Mesenchymal stem cell (in vitro differentiated cells and primary cell): ENCODE measurements around the gene FAM200B.

Experiments used
- DNase-seq: peaks from one replicate; pipeline ENCODE4 v3.0.0-alpha.2; 2013
- H2AFZ ChIP-seq: one replicate; pipeline ENCODE4 v1.6.1; 2013; ENCODE audit warnings: low read depth, mild to moderate bottlenecking, control low read depth, inconsistent platforms, low read length, moderate library complexity
- H2AK5ac ChIP-seq: 2 replicates; pipeline ENCODE4 v1.6.1; 2013; ENCODE audit warnings: low read length, moderate library complexity, mild to moderate bottlenecking, inconsistent platforms; ENCODE audit not compliant: severe bottlenecking
- H2BK120ac ChIP-seq: one replicate; pipeline ENCODE4 v1.6.1; 2013; ENCODE audit warnings: low read depth, mild to moderate bottlenecking, inconsistent platforms, low read length, moderate library complexity
- H2BK12ac ChIP-seq, 2 experiments: one replicate each; pipeline ENCODE4 v1.6.1; 2013; ENCODE audit warnings: inconsistent platforms in 2 of 2, low read length in 2 of 2, mild to moderate bottlenecking in 2 of 2, moderate library complexity in 2 of 2, control low read depth in 1 of 2
- H2BK15ac ChIP-seq: one replicate; pipeline ENCODE4 v1.6.1; 2013; ENCODE audit warnings: mild to moderate bottlenecking, low read depth, inconsistent platforms; ENCODE audit not compliant: poor library complexity, severe bottlenecking
- H2BK5ac ChIP-seq: 2 replicates; pipeline ENCODE4 v1.6.1; 2013; ENCODE audit warnings: low read depth, mild to moderate bottlenecking, low read length, control low read depth, inconsistent platforms; ENCODE audit not compliant: poor library complexity, severe bottlenecking
- H3K14ac ChIP-seq, 2 experiments: one replicate each; pipeline ENCODE4 v1.6.1; 2013; ENCODE audit warnings: inconsistent platforms in 2 of 2, low read length in 2 of 2, control low read depth in 1 of 2, mild to moderate bottlenecking in 1 of 2, moderate library complexity in 1 of 2
- H3K18ac ChIP-seq, 2 experiments: one replicate each; pipeline ENCODE4 v1.6.1; 2013; ENCODE audit warnings: inconsistent platforms in 2 of 2, low read length in 2 of 2, control low read depth in 1 of 2, low read depth in 1 of 2, mild to moderate bottlenecking in 1 of 2
- H3K23ac ChIP-seq, 2 experiments: one replicate each; pipeline ENCODE4 v1.6.1; 2013; ENCODE audit warnings: inconsistent platforms in 2 of 2, low read length in 2 of 2, mild to moderate bottlenecking in 2 of 2, moderate library complexity in 2 of 2, control low read depth in 1 of 2
- H3K27ac ChIP-seq: 2 replicates; pipeline ENCODE4 v1.5.1; 2013; ENCODE audit warnings: mild to moderate bottlenecking, moderate library complexity, low read length, control low read depth, inconsistent platforms; ENCODE audit not compliant: poor library complexity, severe bottlenecking
- H3K27me3 ChIP-seq, 2 experiments: 2 replicates each; pipeline versions ENCODE4 v1.6.1 to v1.7.0; 2013; ENCODE audit warnings: low read length in 2 of 2, mild to moderate bottlenecking in 2 of 2, moderate library complexity in 2 of 2, control low read depth in 1 of 2, inconsistent platforms in 1 of 2; ENCODE audit not compliant: control insufficient read depth in 1 of 2, insufficient read depth in 1 of 2
- H3K36me3 ChIP-seq, 2 experiments: 2 replicates each; pipeline versions ENCODE4 v1.6.1 to v1.7.0; 2013; ENCODE audit warnings: low read length in 2 of 2, control low read depth in 1 of 2, inconsistent platforms in 1 of 2, low read depth in 1 of 2, mild to moderate bottlenecking in 1 of 2; ENCODE audit not compliant: insufficient read depth in 2 of 2, control insufficient read depth in 1 of 2
- H3K4ac ChIP-seq, 2 experiments: one replicate each; pipeline ENCODE4 v1.6.1; 2013; ENCODE audit warnings: inconsistent platforms in 2 of 2, low read length in 2 of 2, mild to moderate bottlenecking in 2 of 2, moderate library complexity in 2 of 2, control low read depth in 1 of 2, low read depth in 1 of 2
- H3K4me1 ChIP-seq: 2 replicates; pipeline ENCODE4 v1.6.1; 2013; ENCODE audit warnings: low read depth, low read length, control low read depth; ENCODE audit not compliant: control insufficient read depth, insufficient read depth
- H3K4me2 ChIP-seq: 2 replicates; pipeline ENCODE4 v1.6.1; 2013; ENCODE audit warnings: low read length, mild to moderate bottlenecking, inconsistent platforms; ENCODE audit not compliant: poor library complexity, severe bottlenecking
- H3K4me3 ChIP-seq, 2 experiments: 2 replicates each; pipeline versions ENCODE4 v1.5.1 to v1.7.0; 2013; ENCODE audit warnings: low read length in 2 of 2, mild to moderate bottlenecking in 2 of 2, control low read depth in 1 of 2, low read depth in 1 of 2; ENCODE audit not compliant: insufficient read depth in 1 of 2
- H3K79me1 ChIP-seq: replicated peaks from 2 replicates; pipeline ENCODE4 v1.6.1; 2013; ENCODE audit warnings: mild to moderate bottlenecking, control low read depth, low read length, inconsistent platforms; ENCODE audit not compliant: poor library complexity, severe bottlenecking
- H3K9ac ChIP-seq: 2 replicates; pipeline ENCODE4 v1.7.0; 2013; ENCODE audit warnings: mild to moderate bottlenecking, low read length, moderate library complexity
- H3K9me3 ChIP-seq: 2 replicates; pipeline ENCODE4 v1.7.0; 2013; ENCODE audit warnings: mild to moderate bottlenecking, low read length; ENCODE audit not compliant: control insufficient read depth
- H4K8ac ChIP-seq: one replicate; pipeline ENCODE4 v1.6.1; 2013; ENCODE audit warnings: inconsistent platforms, mild to moderate bottlenecking, low read length, moderate library complexity
- H4K91ac ChIP-seq: one replicate; pipeline ENCODE4 v1.6.1; 2013; ENCODE audit warnings: mild to moderate bottlenecking, low read length, inconsistent platforms
- WGBS: methylation state at CpG from one replicate; pipeline ENCODE4 v1.1.7; 2013; ENCODE audit warnings: mixed read lengths; 5-methylcytosine and 5-hydroxymethylcytosine counted together

FAM200B gene

DNA sequence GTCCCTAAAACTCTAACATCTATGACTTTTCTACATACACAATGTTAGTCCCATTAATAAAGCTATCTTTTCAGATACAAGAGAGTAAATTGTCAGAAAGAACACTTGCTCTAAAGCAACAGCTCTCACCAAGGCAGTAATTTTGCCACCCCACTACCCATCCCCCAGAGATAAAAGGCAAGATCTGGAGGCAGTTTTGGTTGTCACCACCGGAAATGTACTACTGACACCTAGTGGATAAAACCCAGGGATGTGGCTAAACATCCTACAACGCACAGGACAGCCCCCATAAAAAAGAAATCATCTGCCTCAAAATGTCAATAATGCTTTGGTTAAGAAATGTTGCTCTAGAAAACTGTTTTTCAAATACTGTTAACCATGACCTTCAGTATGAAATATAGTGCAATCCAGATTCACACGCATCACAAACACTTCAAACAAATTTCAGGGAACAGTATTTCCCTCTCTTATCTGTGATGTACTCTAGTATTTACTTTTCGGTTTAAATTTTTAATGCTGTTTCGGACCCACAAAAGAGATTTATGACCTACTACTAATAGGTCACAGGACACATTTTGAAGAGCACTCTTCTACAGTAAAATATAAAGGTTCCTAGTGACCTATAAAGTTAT lies 31.6 kb upstream of the FAM200B start:
- Histone ChIP-seq H3K4me2 (no peak overlapping the region), H2BK120ac (no peak overlapping the region)
- WGBS: 86% methylated on average over 1 of the region's 5 CpGs

DNA sequence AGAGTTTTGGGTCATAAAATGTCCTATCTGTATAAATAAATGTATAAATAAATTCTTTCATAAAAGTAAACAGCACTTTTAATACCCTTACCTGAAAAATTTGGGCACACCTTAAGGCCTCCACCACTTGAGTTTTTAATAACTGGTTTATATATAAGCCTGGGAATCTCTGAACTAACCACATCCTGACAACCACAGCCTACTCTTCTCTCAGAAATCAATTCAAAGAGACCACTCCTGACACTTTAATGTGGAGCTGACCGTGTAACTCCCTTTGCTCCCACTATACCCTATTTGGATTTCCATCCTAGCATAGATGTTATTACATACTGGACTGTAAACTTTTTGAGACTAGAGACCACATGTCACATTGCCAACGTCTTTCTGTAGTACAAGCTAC lies 30.0 kb upstream of the FAM200B start:
- Histone ChIP-seq H3K14ac (no peak overlapping the region), H3K23ac (no peak overlapping the region), H3K4me1 (peaks cover 5% of the 10 kb centered on the region), H3K4me2 (peak overlapping the region; percentile 29), H3K27me3 (no peaks in the 10 kb centered on the region), H3K18ac (no peak overlapping the region), H2AFZ (no peak overlapping the region), H3K36me3 (no peaks in the 10 kb centered on the region), H2BK120ac (no peak overlapping the region), H2BK12ac (no peak overlapping the region), H4K91ac (no peak overlapping the region), H2BK15ac (no peak overlapping the region), H2BK5ac (no peak overlapping the region), H3K4ac (no peak overlapping the region), H3K27ac (no peak overlapping the region), H2AK5ac (no peak overlapping the region), H3K79me1 (peaks cover 4% of the 10 kb centered on the region), H4K8ac (no peak overlapping the region), H3K4me3 (peak overlapping the region in 1 of 2 experiments; percentile 86), H3K9ac (peak overlapping the region; percentile 98), H3K9me3 (no peaks in the 10 kb centered on the region)
- DNase-seq: no peak
- WGBS: 16% methylated on average over 2 of the region's 2 CpGs

More for the DNA sequence above, 31.6 kb upstream of the FAM200B start:
- H3K14ac ChIP-seq: no peak overlapping the region
- no peak overlapping the region for H4K91ac ChIP-seq
- peak overlapping the region; percentile 34 for H3K9ac ChIP-seq
- H2AFZ ChIP-seq: no peak overlapping the region
- H3K4ac ChIP-seq: no peak overlapping the region
- H3K4me3 ChIP-seq: no peak overlapping the region
- no peak overlapping the region for H2BK15ac ChIP-seq
- H3K9me3 ChIP-seq: no peaks in the 10 kb centered on the region
- peak; percentile 76 for DNase-seq
- no peak overlapping the region for H3K23ac ChIP-seq
- H3K4me1 ChIP-seq: no peaks in the 10 kb centered on the region
- no peaks in the 10 kb centered on the region for H3K27me3 ChIP-seq
- H4K8ac ChIP-seq: no peak overlapping the region
- no peak overlapping the region for H2BK12ac ChIP-seq
- no peak overlapping the region for H2AK5ac ChIP-seq
- H3K79me1 ChIP-seq: no peaks in the 10 kb centered on the region
- no peak overlapping the region for H3K18ac ChIP-seq
- no peak overlapping the region for H3K27ac ChIP-seq
- H2BK5ac ChIP-seq: no peak overlapping the region
- no peaks in the 10 kb centered on the region for H3K36me3 ChIP-seq

DNA sequence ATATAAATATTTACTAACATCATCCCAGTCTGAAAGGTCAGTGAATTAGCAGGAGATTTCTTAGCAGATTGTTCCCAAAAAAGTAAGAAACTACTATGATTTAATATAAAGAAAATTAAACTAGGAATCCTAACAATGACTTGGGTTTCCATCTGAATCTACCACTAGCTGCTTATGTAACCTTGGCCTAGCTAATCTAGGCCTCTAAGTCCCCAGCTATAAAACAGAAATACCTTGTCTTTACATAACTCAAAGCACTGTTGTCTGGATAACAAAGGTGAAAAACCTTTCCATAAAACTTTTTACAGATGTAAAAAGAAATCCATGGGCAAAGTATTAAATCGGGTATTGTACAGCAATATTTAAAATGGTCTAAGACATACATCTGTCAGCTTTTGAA lies 29.4 kb upstream of the FAM200B start:
- H3K23ac ChIP-seq: no peak overlapping the region
- no peak overlapping the region for H4K8ac ChIP-seq
- H3K4ac ChIP-seq: no peak overlapping the region
- peak overlapping the region; percentile 98 for H3K9ac ChIP-seq
- H3K79me1 ChIP-seq: peaks cover 4% of the 10 kb centered on the region
- no peak overlapping the region for H2AFZ ChIP-seq
- no peaks in the 10 kb centered on the region for H3K36me3 ChIP-seq
- H3K27me3 ChIP-seq: no peaks in the 10 kb centered on the region
- no peak overlapping the region for H4K91ac ChIP-seq
- H3K4me3 ChIP-seq: peak overlapping the region in 1 of 2 experiments; percentile 86
- no peak overlapping the region for H2BK5ac ChIP-seq
- H2AK5ac ChIP-seq: no peak overlapping the region
- DNase-seq: no peak
- H3K14ac ChIP-seq: no peak overlapping the region
- no peaks in the 10 kb centered on the region for H3K9me3 ChIP-seq
- H2BK15ac ChIP-seq: no peak overlapping the region
- H3K27ac ChIP-seq: no peak overlapping the region
- no peak overlapping the region for H2BK120ac ChIP-seq
- H3K4me1 ChIP-seq: peaks cover 5% of the 10 kb centered on the region
- H3K4me2 ChIP-seq: no peak overlapping the region
- no peak overlapping the region for H2BK12ac ChIP-seq
- H3K18ac ChIP-seq: no peak overlapping the region
- WGBS: no CpG with 5 or more reads among the region's 1 CpG

DNA sequence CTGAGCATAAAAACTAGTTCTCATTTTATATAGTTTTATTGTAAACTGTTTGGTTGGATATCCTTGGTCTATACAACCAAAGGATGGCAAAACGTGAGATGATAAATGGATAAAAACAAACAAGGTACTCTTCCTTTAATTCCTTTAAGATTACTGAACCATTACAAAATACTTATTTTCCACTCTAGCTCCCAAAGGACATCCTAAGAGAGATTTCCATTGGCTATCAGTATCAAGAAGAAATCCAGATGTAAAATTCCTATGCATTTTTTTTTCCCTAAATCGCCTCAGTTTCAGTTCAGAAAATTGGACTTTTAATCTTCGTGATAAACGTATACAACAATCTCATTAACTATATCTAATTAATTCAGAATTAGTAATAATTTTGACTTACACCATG lies 28.8 kb upstream of the FAM200B start:
- no peak overlapping the region for H2BK12ac ChIP-seq
- H2AK5ac ChIP-seq: no peak overlapping the region
- no peak overlapping the region for H3K4me2 ChIP-seq
- no peak overlapping the region for H2BK120ac ChIP-seq
- 71% methylated on average over 1 of the region's 4 CpGs for whole genome bisulfite sequencing
- H3K14ac ChIP-seq: no peak overlapping the region
- peak overlapping the region in 1 of 2 experiments; percentile 86 for H3K4me3 ChIP-seq
- H4K91ac ChIP-seq: no peak overlapping the region
- peak overlapping the region; percentile 98 for H3K9ac ChIP-seq
- H2BK15ac ChIP-seq: no peak overlapping the region
- no peaks in the 10 kb centered on the region for H3K36me3 ChIP-seq
- no peak overlapping the region for H3K4ac ChIP-seq
- no peak overlapping the region for H3K18ac ChIP-seq
- H3K4me1 ChIP-seq: peaks cover 5% of the 10 kb centered on the region
- H2BK5ac ChIP-seq: no peak overlapping the region
- no peak overlapping the region for H2AFZ ChIP-seq
- H3K23ac ChIP-seq: no peak overlapping the region
- DNase-seq: no peak
- no peak overlapping the region for H3K27ac ChIP-seq
- no peak overlapping the region for H4K8ac ChIP-seq
- peaks cover 4% of the 10 kb centered on the region for H3K79me1 ChIP-seq
- no peaks in the 10 kb centered on the region for H3K9me3 ChIP-seq
- no peaks in the 10 kb centered on the region for H3K27me3 ChIP-seq
